ENCODE data around the gene WDR64.
"Not testable (repeated sequence)": the region's sequence is repeated elsewhere in the genome, so short reads cannot be mapped to it uniquely, and the experiment has no call there.

The WDR64 gene

GRCh38 chr1:241701483-241702295, 49.6 kb downstream of the WDR64 start:
- DNase-seq (ENCODE audit: low read depth in 2 of 2): no peak

- no peak for DNase-seq (ENCODE audit: low read depth in 2 of 2)
Measured at GRCh38 chr1:241702442-241703373, 50.6 kb downstream of the WDR64 start.

GRCh38 chr1:241703739-241704138, 51.7 kb downstream of the WDR64 start:
- DNase-seq (ENCODE audit: low read depth in 2 of 2): not testable (repeated sequence)

GRCh38 chr1:241706257-241706656, 54.2 kb downstream of the WDR64 start:
- no peak for DNase-seq (ENCODE audit: low read depth in 2 of 2)

GRCh38 chr1:241706967-241707366, 54.9 kb downstream of the WDR64 start:
- DNase-seq (ENCODE audit: low read depth in 2 of 2): no peak

- DNase-seq (ENCODE audit: low read depth in 2 of 2): no peak
Measured at GRCh38 chr1:241707442-241707841, 55.4 kb downstream of the WDR64 start.

GRCh38 chr1:241711326-241711725, 59.2 kb downstream of the WDR64 start:
- DNase-seq (ENCODE audit: low read depth in 2 of 2): no peak

- no peak for DNase-seq (ENCODE audit: low read depth in 2 of 2)
Measured at GRCh38 chr1:241713316-241713715, 61.2 kb downstream of the WDR64 start.

GRCh38 chr1:241714321-241715218, 62.5 kb downstream of the WDR64 start:
- DNase-seq (ENCODE audit: low read depth in 2 of 2): no peak

GRCh38 chr1:241715435-241715834, 63.4 kb downstream of the WDR64 start:
- DNase-seq (ENCODE audit: low read depth in 2 of 2): no peak

DNA sequence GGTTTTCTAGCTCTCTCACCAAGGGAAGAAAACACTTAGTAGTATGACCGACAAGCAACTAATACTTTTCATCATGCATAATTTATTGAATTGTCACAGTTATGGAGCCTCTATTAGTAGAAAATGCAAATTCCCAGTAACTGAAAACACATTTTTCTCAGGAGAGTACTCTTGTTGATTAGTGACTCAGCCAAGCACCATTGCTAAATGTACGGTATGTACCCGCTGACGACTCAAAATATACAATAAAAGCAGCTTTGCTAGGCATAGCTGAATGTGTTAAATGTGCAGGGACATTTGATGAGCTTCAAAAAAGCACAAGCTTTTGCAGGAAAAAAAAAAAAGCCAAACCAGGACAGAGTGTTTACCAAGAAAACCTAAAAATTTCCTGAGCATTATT, 63.9 kb downstream of the WDR64 start:
- DNase-seq (ENCODE audit: low read depth in 2 of 2): no peak

- DNase-seq (ENCODE audit: low read depth in 2 of 2): no peak
Measured at GRCh38 chr1:241716915-241717656, 65.0 kb downstream of the WDR64 start.

DNA sequence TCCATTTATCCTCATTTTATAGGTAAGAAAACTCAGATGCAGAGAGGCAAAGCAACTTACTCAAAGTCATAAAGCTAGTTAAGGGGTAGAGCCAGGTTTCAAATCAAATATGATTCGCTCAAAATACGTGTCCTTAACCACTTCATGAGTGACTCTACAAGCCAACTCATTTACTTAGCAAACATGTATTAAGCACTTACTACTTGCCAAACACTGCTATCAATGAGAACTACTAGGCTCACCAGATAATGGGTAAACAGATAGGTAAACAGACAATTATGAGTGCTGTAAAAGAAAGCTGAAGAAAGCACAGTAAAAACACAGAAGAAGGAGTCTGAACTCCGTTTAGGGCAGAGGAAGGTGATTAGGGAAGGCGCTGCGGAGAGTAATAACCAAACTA, 65.9 kb downstream of the WDR64 start:
- DNase-seq (ENCODE audit: low read depth in 2 of 2): no peak

DNA sequence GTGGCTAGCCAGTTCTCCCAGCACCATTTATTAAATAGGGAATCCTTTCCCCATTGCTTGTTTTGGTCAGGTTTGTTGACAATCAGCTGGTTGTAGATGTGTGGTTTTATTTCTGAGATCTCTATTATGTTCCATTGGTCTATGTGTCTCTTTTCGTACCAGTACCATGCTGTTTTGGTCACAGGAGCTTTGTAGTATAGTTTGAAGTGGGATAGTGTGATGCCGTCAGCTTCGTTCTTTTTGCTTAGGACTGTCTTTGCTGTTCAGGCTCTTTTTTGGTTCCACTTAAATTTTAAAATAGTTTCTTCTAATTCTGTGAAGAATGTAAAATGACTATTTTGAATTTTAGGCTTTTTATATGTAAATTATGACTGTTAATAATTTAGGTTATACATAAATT, 68.9 kb downstream of the WDR64 start:
- no peak for DNase-seq (ENCODE audit: low read depth in 2 of 2)

- DNase-seq (ENCODE audit: low read depth in 2 of 2): no peak
Measured at GRCh38 chr1:241722947-241723346, 70.9 kb downstream of the WDR64 start.

GRCh38 chr1:241724741-241725356, 72.8 kb downstream of the WDR64 start:
- DNase-seq (ENCODE audit: low read depth in 2 of 2): no peak

DNA sequence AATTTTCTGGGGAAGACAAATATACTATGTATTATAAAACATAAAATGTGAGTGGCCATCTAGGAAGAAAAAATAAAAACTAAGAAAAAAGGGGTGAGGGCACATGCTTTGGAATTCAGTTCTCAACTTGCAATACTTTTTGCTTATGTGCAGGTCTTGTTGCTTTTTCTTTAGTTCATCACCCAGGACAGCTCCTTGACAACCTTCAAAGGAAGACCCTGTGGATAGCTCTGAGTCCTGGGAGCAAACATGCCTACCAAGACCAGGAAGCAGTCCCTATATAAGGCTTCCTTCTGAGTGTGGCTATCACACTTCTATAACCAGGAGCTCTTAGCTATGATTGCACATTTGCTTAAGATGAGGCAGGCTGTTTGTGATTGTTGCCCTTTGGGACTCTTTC, 78.0 kb downstream of the WDR64 start:
- no peak for DNase-seq (ENCODE audit: low read depth in 2 of 2)

GRCh38 chr1:241733899-241734298, 81.8 kb downstream of the WDR64 start:
- DNase-seq (ENCODE audit: low read depth in 2 of 2): no peak

GRCh38 chr1:241734533-241734932, 82.5 kb downstream of the WDR64 start:
- DNase-seq (ENCODE audit: low read depth in 2 of 2): no peak

- not testable (repeated sequence) for DNase-seq (ENCODE audit: low read depth in 2 of 2)
Measured at GRCh38 chr1:241735493-241735926, 83.4 kb downstream of the WDR64 start.

- no peak for DNase-seq (ENCODE audit: low read depth in 2 of 2)
Measured at GRCh38 chr1:241736387-241736786, 84.3 kb downstream of the WDR64 start.
